Fibroblast of the aortic adventitia (primary cell): Measurements from ENCODE around the gene PAPPA. TPM values are rescaled to one million over a fixed set of nuclear protein-coding genes. Genes with fewer than 3 reads are reported as not detected.

ENCODE experiments used
- DNase-seq: peaks from one replicate; pipeline ENCODE4 v3.0.0-alpha.2; 2010; ENCODE audit warnings: low read depth
- H3K4me3 ChIP-seq: 2 replicates; pipeline ENCODE4 v1.5.1; 2011; ENCODE audit warnings: low read depth, mild to moderate bottlenecking, control low read depth, low read length, moderate library complexity
- total RNA-seq: library from RNA; depleted of rRNA; stranded (reverse); fragments of >200 nt; gene quantifications from 2 replicates; pipeline ENCODE4 v1.2.3, GENCODE V29; 2012; ENCODE audit warnings: low replicate concordance
- TF ChIP-seq, protein P1 (sequence below): IDR thresholded peaks from 2 replicates; pipeline ENCODE4 v1.5.1; 2011; ENCODE audit warnings: mild to moderate bottlenecking, low read length, control low read depth, inconsistent platforms; ENCODE audit not compliant: insufficient read depth

PAPPA gene
- total RNA-seq, 1 donor, result 80.5 TPM

DNA sequence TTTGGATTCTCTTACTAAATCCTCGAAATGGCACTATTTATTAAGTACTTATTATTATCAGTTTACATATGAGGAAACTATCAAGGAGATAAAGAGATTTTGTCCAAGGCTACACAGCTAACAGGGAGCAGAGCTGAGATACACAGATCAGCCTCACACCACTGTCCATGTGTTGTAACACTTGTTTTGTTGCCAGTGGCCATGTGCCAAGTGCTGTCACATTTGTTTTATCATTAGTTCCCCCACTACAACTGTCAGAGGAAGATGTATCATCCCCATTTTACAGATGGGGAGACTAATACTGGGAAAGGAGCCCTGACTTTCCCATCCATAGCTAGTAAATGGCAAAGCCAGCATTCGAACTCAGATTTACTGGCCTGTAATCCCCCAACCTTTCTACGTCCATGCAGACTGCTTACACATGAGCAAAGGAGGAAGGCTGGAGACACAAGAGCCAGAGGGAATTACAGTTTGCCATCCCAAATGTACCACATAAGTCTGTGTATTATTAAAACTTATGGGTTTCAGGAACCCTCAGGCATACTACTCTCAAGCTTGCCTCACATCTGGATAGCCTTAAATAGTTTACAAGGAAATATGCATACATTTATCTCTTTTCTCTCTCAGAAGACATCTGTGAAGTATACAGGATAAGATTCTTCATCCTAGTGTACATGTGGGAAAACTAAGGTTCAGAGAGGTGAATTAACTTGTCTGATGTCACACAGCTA, 25.1 kb downstream of the PAPPA start:
- no peak overlapping the region for H3K4me3 ChIP-seq
- peak; percentile 37 for DNase-seq
- TF ChIP-seq, protein P1, sequence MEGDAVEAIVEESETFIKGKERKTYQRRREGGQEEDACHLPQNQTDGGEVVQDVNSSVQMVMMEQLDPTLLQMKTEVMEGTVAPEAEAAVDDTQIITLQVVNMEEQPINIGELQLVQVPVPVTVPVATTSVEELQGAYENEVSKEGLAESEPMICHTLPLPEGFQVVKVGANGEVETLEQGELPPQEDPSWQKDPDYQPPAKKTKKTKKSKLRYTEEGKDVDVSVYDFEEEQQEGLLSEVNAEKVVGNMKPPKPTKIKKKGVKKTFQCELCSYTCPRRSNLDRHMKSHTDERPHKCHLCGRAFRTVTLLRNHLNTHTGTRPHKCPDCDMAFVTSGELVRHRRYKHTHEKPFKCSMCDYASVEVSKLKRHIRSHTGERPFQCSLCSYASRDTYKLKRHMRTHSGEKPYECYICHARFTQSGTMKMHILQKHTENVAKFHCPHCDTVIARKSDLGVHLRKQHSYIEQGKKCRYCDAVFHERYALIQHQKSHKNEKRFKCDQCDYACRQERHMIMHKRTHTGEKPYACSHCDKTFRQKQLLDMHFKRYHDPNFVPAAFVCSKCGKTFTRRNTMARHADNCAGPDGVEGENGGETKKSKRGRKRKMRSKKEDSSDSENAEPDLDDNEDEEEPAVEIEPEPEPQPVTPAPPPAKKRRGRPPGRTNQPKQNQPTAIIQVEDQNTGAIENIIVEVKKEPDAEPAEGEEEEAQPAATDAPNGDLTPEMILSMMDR, result no peak

DNA sequence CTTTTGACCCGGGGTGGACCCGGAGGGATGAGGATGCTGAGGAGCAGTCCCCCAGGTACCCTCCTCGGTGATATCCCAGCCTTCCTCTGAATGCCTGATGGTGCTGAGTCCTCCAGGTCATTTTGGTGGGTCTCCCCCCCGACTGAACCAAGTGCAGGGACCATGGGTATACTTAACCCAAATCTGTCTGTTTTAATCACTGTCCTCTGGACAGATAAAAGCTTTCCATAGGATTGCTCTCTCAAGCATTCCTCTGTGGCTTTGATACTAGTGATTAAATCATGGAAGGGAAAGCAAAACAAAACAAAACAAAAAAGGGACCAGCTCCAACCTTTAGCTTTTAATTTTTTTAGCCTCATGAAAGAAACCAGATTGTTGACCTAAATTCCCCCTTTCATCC, 26.0 kb downstream of the PAPPA start:
- TF ChIP-seq, protein P1, result no peak
- no peak for DNase-seq
- no peak overlapping the region for H3K4me3 ChIP-seq

DNA sequence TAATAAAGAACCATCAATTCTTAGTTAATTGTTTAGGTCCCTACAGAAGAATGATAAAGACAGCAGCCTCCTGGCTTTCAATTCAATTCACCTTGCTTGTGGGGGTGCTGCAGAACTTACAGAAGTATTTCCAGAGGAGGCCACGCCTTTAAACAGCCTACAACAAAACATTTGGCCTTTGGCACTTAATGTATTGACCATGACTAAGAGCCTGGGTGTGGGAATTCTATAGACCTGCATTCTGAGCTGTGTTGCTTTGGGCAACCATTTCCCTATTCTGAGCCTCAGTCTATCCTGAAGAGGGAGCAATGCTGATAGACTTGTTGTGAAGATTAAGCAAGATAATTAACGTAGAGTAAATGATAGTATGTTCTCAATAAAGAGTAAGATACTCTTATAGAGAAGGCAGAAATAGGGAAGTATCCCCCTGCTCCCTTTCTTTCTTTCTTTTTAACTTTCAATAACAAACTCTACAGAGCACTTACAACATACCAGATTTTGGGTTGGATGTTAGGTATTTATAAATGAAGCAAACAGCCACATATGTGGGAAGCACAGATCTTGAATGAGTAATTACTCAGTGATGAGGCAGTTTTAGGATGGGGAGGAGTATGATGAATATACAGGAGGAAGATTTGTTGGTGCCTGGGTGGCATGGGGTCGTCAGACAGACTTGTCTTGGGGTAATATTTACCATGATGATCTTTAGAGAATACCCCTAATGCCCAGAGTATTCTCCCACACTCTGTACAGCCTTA, 28.4 kb downstream of the PAPPA start:
- TF ChIP-seq, protein P1, result no peak
- peak; percentile 35 for DNase-seq
- no peak overlapping the region for H3K4me3 ChIP-seq

DNA sequence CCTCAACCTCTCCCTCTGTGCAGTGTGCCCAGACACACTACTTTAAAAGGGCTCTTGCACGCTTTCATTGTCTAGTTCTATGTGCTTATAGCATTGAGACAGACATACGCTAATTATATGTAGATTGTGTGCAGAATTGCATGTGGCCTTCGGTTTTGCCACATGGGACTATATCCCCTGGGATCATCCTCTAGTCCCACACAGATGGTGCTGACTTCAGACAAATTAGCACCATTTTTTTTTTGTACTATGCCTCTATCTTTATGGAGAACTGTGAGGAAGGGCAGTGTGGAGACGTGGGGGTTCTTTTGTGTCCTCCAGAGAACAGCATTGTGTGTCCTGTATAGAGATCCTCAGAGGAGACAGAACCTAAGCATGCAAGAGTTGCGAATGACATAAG, 29.3 kb downstream of the PAPPA start:
- no peak for DNase-seq
- no peak overlapping the region for H3K4me3 ChIP-seq
- TF ChIP-seq, protein P1, result no peak

DNA sequence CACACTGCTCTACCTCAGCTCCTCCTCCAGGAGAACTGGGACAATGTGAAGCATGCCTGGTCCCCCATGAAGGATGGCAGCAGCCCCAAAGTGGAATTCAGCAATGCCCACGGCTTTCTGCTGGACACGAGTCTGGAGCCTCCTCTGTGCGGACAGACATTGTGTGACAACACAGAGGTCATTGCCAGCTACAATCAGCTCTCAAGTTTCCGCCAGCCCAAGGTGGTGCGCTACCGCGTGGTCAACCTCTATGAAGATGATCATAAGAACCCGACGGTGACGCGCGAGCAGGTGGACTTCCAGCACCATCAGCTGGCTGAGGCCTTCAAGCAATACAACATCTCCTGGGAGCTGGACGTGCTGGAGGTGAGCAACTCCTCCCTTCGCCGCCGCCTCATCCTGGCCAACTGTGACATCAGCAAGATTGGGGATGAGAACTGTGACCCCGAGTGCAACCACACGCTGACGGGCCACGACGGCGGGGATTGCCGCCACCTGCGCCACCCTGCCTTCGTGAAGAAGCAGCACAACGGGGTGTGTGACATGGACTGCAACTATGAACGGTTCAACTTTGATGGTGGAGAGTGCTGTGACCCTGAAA, 34.1 kb downstream of the PAPPA start:
- TF ChIP-seq, protein P1, result no peak
- DNase-seq, result no peak
- no peak overlapping the region for H3K4me3 ChIP-seq

DNA sequence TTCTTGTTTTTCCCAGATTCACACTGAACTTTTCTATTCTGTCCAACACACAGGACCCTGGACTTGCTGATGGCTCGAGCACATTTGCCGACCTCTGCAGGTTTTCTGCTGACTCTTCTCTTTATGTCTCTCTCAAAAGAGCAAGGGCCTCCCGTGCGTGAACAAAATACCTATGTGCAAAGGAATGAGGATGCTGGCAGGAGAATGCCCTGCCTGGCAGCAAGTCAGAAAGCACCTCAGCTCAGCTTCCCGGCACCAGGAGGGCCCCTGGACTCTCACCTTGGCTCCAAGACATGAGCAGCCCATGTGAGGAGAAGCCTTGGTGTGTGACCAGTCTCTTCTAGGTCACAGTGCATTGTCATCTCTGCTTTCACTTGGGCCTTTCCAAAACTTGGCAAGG, 36.1 kb downstream of the PAPPA start:
- H3K4me3 ChIP-seq, result no peak overlapping the region
- DNase-seq, result no peak
- TF ChIP-seq, protein P1, result no peak
